GM21529 (cell line): ENCODE results near the gene CHGA.

Experiments used
- ATAC-seq: cut with Tn5 transposase; IDR thresholded peaks from one replicate; pipeline ENCODE4 v1.9.1; 2021; ENCODE audit not compliant: unreplicated experiment

CHGA gene

DNA sequence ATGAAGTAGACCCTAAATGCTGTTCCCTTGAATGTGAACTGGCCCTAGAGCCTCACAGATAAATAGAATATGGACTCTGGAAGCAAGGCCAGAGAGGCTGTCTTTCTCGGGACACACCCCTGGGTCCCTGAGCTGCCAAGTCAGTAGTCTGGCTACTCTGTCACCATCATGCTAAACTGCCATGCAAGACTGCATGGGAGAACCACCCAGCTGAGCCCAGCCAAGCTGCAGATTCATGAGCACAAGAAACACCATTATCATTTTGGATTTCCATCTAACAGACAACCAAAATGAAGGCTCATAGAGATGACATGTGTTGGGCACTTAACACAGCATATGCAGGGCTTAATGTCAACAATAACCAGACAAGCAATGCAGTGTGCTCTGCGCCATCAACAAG, 53.3 kb downstream of the CHGA start:
- ATAC-seq, result no peak

DNA sequence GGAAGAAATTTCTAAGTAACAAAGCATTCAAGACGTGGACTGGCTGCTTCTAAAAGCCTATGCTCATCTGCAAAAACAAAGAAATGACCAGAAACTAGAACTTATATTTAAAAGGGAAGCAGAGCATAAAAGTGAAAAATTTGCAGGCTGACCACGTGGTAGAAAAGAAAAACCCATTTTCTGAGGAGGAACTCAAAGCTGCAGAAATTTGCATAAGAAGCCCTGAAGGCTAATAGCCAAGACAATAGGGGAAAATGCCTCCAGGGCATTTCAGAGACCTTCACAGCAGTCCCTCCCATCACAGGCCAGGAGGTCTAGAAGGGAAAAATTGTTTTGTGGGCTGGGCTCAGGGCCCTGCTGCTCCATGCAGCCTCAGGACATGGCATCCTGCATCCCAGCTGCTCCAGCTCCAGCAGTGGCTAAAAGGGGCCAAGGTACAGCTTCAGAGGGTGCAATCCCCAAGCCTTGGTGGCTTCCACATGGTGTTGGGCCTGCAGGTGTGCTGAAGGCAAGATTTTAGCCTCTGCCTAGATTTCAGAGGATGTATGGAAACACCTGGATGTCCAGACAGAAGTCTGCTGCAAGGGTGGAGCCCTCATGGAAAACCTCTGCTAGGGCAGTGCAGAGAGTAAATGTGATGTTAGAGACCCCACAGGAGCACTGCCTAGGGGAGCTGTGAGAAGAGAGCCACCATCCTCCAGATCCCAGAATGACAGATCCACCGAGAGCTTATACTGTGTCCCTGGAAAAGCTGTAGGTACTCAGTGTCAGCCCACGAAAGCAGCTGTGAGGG, 55.5 kb downstream of the CHGA start:
- ATAC-seq, result no peak

DNA sequence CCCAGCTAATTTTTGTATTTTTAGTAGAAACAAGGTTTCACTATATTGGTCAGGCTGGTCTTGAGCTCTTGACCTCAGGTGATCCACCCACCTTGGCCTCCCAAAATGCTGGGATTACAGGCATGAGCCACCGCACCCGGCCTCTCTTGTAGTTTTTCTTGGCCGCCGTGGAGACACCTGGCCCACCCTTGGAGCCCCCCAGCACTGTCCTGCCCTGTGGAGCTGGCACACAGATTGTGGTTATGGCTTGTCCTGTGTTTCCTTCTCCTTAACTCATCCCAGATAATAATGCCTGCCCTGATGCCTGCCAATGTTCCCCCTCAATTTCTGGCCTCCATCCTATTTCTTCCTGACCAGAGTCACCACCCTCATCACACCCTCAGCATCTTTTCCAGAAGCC, 57.9 kb downstream of the CHGA start:
- ATAC-seq, result no peak

DNA sequence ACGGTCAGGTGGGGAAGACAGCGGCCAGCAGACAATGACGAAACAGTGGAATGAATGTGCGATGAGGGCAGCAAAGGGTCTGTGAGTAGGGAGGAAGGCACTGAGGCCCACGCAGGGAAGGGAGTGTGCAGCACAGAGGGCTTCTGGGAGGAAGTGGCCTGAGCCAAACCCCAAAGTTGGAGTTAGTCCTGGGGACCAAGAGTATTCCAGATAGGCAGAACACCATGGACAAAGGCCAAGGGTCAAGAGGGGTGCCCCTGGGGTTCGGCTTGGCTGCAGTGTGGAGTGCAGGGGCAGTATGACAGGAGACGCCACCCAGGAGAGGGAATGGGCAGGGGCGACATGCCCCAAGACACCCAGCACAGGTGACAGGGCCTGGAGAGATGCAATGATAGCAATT, 58.8 kb downstream of the CHGA start:
- no peak for ATAC-seq

DNA sequence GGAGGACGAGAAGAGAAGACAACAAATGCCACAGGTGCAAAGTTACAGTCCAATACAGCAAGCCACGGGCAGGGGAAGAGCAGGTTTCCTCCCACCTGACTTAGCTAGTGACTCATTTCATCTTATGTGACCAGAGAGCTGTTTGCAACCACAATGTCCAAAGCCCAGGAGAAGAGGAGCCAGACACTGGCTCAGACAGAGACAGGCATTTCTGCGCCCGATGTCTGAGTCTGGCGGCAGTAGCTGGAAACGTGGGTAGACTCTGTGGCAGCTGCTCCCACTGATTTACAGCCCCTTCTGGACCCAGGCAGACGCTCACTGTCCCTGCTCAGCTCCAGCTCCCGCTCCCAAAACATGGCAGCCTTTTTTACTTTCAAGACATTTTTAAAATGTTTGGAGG, 60.0 kb downstream of the CHGA start:
- ATAC-seq, result no peak

DNA sequence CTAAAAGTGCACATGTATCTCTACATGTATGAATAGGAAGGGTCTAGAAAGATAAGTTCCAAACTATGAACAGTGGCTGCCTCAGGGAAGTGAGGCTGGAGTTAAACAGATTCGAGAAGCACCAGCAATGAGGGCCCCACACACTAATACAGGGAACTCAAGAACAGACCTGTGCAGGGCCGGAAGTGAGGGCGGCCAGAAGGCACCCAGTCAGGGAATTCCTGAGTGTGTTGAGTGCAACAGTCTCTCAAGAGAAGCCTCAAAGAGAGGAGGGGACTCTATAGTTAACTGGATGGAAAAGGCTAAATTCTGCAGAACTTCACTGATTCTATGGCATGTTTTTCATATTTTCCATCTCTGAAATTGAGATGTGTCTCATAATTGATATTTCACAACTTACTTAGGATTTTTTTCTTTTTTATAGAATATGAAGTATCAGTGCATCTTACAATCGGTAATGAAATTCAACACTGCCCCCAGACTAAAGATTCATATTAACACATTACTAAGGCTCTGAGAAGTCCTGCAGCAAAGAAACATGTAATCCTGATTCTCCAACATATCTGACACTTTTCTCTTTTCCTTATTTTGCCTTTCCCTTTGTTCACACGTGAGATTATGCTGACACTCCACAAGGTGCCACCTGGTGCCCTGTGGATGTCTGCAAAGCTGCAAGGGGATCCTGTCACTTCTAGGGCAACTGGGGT, 61.3 kb downstream of the CHGA start:
- ATAC-seq, result peak; percentile 65
